GM19099 (cell line): Measurements from ENCODE around the gene GCN1.

Experiments used
- POLR2A ChIP-seq: IDR thresholded peaks from 3 replicates; pipeline ENCODE4 v1.6.1; 2011; ENCODE audit warnings: low read depth; ENCODE audit not compliant: insufficient read length; ENCODE audit errors: extremely low read depth

GCN1 gene

GRCh38 chr12:120209851-120210250 lies 15.3 kb upstream of the GCN1 start:
- no peak for TF ChIP-seq POLR2A

- no peak for TF ChIP-seq POLR2A
Observed at GRCh38 chr12:120207227-120207626, 12.7 kb upstream of the GCN1 start.

- TF ChIP-seq POLR2A: no peak
Observed at GRCh38 chr12:120206228-120206627, 11.7 kb upstream of the GCN1 start.

GRCh38 chr12:120204171-120204570 lies 9.7 kb upstream of the GCN1 start:
- no peak for TF ChIP-seq POLR2A

GRCh38 chr12:120200364-120200800 lies 5.9 kb upstream of the GCN1 start:
- no peak for TF ChIP-seq POLR2A

GRCh38 chr12:120199595-120200306 lies 5.2 kb upstream of the GCN1 start:
- no peak for TF ChIP-seq POLR2A

GRCh38 chr12:120199025-120199424 lies 4.5 kb upstream of the GCN1 start:
- no peak for TF ChIP-seq POLR2A

- no peak for TF ChIP-seq POLR2A
Observed at GRCh38 chr12:120197542-120197887, 3.0 kb upstream of the GCN1 start.

GRCh38 chr12:120196363-120196762 lies 1.8 kb upstream of the GCN1 start:
- no peak for TF ChIP-seq POLR2A

- TF ChIP-seq POLR2A: no peak
Observed at GRCh38 chr12:120194226-120194533, 335 bp downstream of the GCN1 start.

GRCh38 chr12:120190985-120191480 lies 3.5 kb downstream of the GCN1 start:
- no peak for TF ChIP-seq POLR2A

- no peak for TF ChIP-seq POLR2A
Observed at GRCh38 chr12:120190386-120190785, 4.1 kb downstream of the GCN1 start.

- TF ChIP-seq POLR2A: no peak
Observed at GRCh38 chr12:120186654-120187053, 7.9 kb downstream of the GCN1 start.

GRCh38 chr12:120183211-120183631 lies 11.3 kb downstream of the GCN1 start:
- TF ChIP-seq POLR2A: no peak

GRCh38 chr12:120181991-120182631 lies 12.4 kb downstream of the GCN1 start:
- no peak for TF ChIP-seq POLR2A

- TF ChIP-seq POLR2A: no peak
Observed at GRCh38 chr12:120180975-120181374, 13.5 kb downstream of the GCN1 start.

GRCh38 chr12:120175537-120175936 lies 19.0 kb downstream of the GCN1 start:
- no peak for TF ChIP-seq POLR2A

- TF ChIP-seq POLR2A: no peak
Observed at GRCh38 chr12:120175062-120175461, 19.5 kb downstream of the GCN1 start.

GRCh38 chr12:120172053-120172452 lies 22.5 kb downstream of the GCN1 start:
- TF ChIP-seq POLR2A: no peak
